Prostate gland (tissue), 2 donors: Measurements from ENCODE around the gene TGFA. TPM values are rescaled to one million over a fixed set of nuclear protein-coding genes. Genes with fewer than 3 reads are reported as not detected.

ENCODE experiments used
- DNase-seq: peaks from one replicate; pipeline ENCODE4 v3.0.0-alpha.2; 2019; ENCODE audit warnings: low spot score
- H3K27ac ChIP-seq, 2 donors: fragments of 200-600 bp; sonication (generic); 2 replicates each; pipeline ENCODE4 v1.5.1; 2017 to 2019
- H3K27me3 ChIP-seq: fragments of 200-600 bp; sonication (generic); replicated peaks from 2 replicates; pipeline ENCODE4 v1.5.1; 2019; ENCODE audit not compliant: insufficient read depth
- H3K36me3 ChIP-seq, 2 donors: fragments of 200-600 bp; sonication (generic); 1 replicate in 1 of 2; 2 replicates in 1 of 2; pipeline versions ENCODE4 v1.5.1 to v1.8.1; 2017 to 2019
- H3K4me1 ChIP-seq: fragments of 200-600 bp; sonication (generic); replicated peaks from 2 replicates; pipeline ENCODE4 v1.5.1; 2019
- H3K4me3 ChIP-seq, 2 donors: fragments of 200-600 bp; sonication (generic); 2 replicates each; pipeline ENCODE4 v1.5.1; 2017 to 2019
- H3K9me3 ChIP-seq: fragments of 200-600 bp; sonication (generic); 2 replicates; pipeline ENCODE4 v1.5.1; 2017
- CTCF ChIP-seq, 4 experiments: fragments of 200-600 bp in 2 of 4; fragments of 450-650 bp in 2 of 4; sonication (generic) in 2 of 4; IDR thresholded peaks; 1 replicate in 3 of 4; 2 replicates in 1 of 4; pipeline ENCODE4 v1.5.1; 2016 to 2019; ENCODE audit warnings: antibody characterized with exemption in 4 of 4, mild to moderate bottlenecking in 2 of 4, moderate library complexity in 2 of 4
- POLR2A ChIP-seq: fragments of 450-650 bp; IDR thresholded peaks from one replicate; pipeline ENCODE4 v1.6.1; 2016; ENCODE audit warnings: antibody characterized with exemption, mild to moderate bottlenecking
- POLR2AphosphoS5 ChIP-seq: sonication (generic); formaldehyde crosslinking; IDR thresholded peaks from one replicate; pipeline ENCODE4 v1.6.1; 2017; ENCODE audit warnings: antibody characterized with exemption
- WGBS: methylation state at CpG from one replicate; pipeline ENCODE4 v1.1.5; 2018; 5-methylcytosine and 5-hydroxymethylcytosine counted together
- intact Hi-C: fragments of 100-400 bp; cut with DNase I; formaldehyde crosslinking; loops from one replicate; pipeline ENCODE4 v1.14.2; 2022
- total RNA-seq, 2 donors: library from RNA; depleted of rRNA; stranded (reverse); fragments of >200 nt; gene quantifications; one replicate each; pipeline ENCODE4 v1.1.0, GENCODE V29; 2016

TGFA gene
- total RNA-seq, 2 donors from 2014 or later, result 3.7 to 9.2 TPM

- Histone ChIP-seq H3K36me3 (no peaks in the 10 kb centered on the region), H3K27me3 (no peaks in the 10 kb centered on the region), H3K27ac (no peak overlapping the region), H3K4me3 (no peak overlapping the region), H3K4me1 (no peaks in the 10 kb centered on the region), H3K9me3 (no peaks in the 10 kb centered on the region)
- 81% methylated on average over 10 of the region's 10 CpGs for WGBS
- no peak for DNase-seq
- TF ChIP-seq POLR2AphosphoS5 (no peak), POLR2A (no peak), CTCF (IDR thresholded peaks at IDR 0.05) (no peak)
- intact Hi-C loops, result no loop called here
Observed at GRCh38 chr2:70456585-70457495, 96.8 kb downstream of the TGFA start.

- WGBS, result 77% methylated on average over 3 of the region's 3 CpGs
- Histone ChIP-seq H3K27me3 (no peaks in the 10 kb centered on the region), H3K27ac (no peak overlapping the region), H3K9me3 (no peaks in the 10 kb centered on the region), H3K36me3 (no peaks in the 10 kb centered on the region), H3K4me1 (no peaks in the 10 kb centered on the region), H3K4me3 (no peak overlapping the region)
- no peak for DNase-seq
- intact Hi-C loops, result no loop called here
- TF ChIP-seq POLR2A (no peak), CTCF (IDR thresholded peaks at IDR 0.05) (no peak), POLR2AphosphoS5 (no peak)
Observed at GRCh38 chr2:70454936-70455544, 98.6 kb downstream of the TGFA start.

- H3K4me3 ChIP-seq, result no peak overlapping the region
- no peak overlapping the region for H3K27ac ChIP-seq
- H3K36me3 ChIP-seq, result no peaks in the 10 kb centered on the region
- H3K27me3 ChIP-seq, result no peaks in the 10 kb centered on the region
- H3K4me1 ChIP-seq, result no peaks in the 10 kb centered on the region
- no peaks in the 10 kb centered on the region for H3K9me3 ChIP-seq
- intact Hi-C loops, result no loop called here
- TF ChIP-seq POLR2A, result no peak
- no peak for TF ChIP-seq POLR2AphosphoS5
- no peak for TF ChIP-seq CTCF (IDR thresholded peaks at IDR 0.05)
- WGBS, result 76% methylated on average over 7 of the region's 7 CpGs
- DNase-seq, result no peak
Observed at GRCh38 chr2:70450641-70451250, 102.9 kb downstream of the TGFA start.

- TF ChIP-seq POLR2A (no peak), CTCF (IDR thresholded peaks at IDR 0.05) (no peak), POLR2AphosphoS5 (no peak)
- no peaks in the 10 kb centered on the region for H3K36me3 ChIP-seq
- H3K4me1 ChIP-seq, result no peaks in the 10 kb centered on the region
- DNase-seq, result no peak
- no peak overlapping the region for H3K27ac ChIP-seq
- no peak overlapping the region for H3K4me3 ChIP-seq
- intact Hi-C loops, result no loop called here
- no peaks in the 10 kb centered on the region for H3K9me3 ChIP-seq
- no peaks in the 10 kb centered on the region for H3K27me3 ChIP-seq
- WGBS, result 69% methylated on average over 4 of the region's 4 CpGs
Observed at GRCh38 chr2:70448041-70448440, 105.6 kb downstream of the TGFA start.
